ENCODE data around the gene UBXN10. TPM values are rescaled to one million over a fixed set of nuclear protein-coding genes. Genes with fewer than 3 reads are reported as not detected.

Gene UBXN10
- total RNA-seq, 2 experiments from 2014 or later: 0.22 to 0.44 TPM

DNA sequence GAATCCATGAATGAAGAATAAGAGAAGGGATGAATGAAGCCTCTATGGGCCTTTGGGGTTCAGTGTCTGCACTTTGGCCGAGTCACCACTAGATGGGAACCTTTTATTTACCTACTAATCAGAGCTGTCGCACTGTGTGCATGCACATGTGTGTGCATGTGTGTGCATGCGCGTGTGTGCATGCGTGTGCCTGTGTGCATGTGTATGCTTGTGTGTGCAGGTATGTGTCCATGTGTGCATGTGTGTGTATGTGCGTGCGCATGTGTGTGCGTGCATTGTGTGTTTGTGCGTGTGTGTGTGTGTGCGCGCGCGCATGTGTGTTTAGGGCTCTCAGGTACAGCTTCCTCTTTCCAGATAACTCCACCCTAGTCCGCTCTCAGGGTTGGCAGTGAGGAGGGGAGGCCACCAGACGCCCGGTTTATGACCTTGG, 20.4 kb upstream of the UBXN10 start:
- Histone ChIP-seq H3K27me3 (ENCODE audit: control insufficient read depth in 1 of 2, insufficient read depth in 2 of 2, low read length in 2 of 2) (no peaks in the 10 kb centered on the region), H3K4me1 (ENCODE audit: insufficient read depth, low read length) (no peaks in the 10 kb centered on the region), H3K27ac (ENCODE audit: low read depth in 1 of 2, low read length in 2 of 2) (no peak overlapping the region), H3K36me3 (ENCODE audit: insufficient read depth, low read length) (no peaks in the 10 kb centered on the region), H3K4me3 (ENCODE audit: low read length) (no peak overlapping the region), H3K9me3 (ENCODE audit: control insufficient read depth in 1 of 2, insufficient read depth in 1 of 2, low read length in 2 of 2) (peaks cover 24 to 55% of the 10 kb centered on the region in 2 experiments)
- DNase-seq (peak in 1 of 14 experiments; percentile 31), ATAC-seq (ENCODE audit: poor library complexity) (no peak)
- peaks cover 30% of the 10 kb centered on the region for H3K36me3 Mint-ChIP-seq (ENCODE audit: low read depth)
- CTCF ChIA-PET: interaction anchor here (0.6 to 1.3 kb wide), 3 partner anchors 13 to 947 kb away, joined by 3 to 5 read pairs (median 3); no protein-coding TSS in a partner anchor
- no peaks in the 10 kb centered on the region for H3K27me3 Mint-ChIP-seq
- H3K9me3 Mint-ChIP-seq: peaks cover 10% of the 10 kb centered on the region
- POLR2A ChIA-PET: no interaction called here
- peak; percentile 17 for TF ChIP-seq CTCF (IDR thresholded peaks at IDR 0.05)
- H3K27ac Mint-ChIP-seq: no peak overlapping the region
- no peak overlapping the region for H3K4me3 Mint-ChIP-seq
- intact Hi-C loops (cut with DNase I, micrococcal nuclease): no loop called here
- no peaks in the 10 kb centered on the region for H3K4me1 Mint-ChIP-seq (ENCODE audit: low read depth)

DNA sequence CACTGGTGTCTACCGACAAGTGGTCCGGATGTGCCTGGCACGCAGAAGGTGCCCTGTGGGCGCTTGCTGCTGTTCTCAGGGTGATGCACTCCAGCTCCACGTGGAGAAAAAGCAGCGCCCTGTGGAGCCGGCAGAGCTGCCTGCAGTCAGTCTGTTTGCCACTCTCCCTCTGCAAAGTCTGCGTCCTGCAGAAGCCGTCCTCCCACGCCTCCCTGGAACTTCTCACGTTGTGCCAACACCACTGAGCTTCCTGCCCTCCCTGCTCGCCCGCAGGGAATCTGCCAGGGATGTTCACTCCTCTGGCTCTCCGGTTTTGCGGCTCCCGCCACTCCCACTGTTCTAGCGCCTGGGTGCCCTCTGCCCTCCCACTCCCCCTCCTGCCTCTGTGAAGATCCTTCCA, 19.8 kb upstream of the UBXN10 start:
- ChIA-PET CTCF (interaction anchor here (0.6 to 0.7 kb wide), 2 partner anchors 28 to 947 kb away, joined by 3 to 5 read pairs; no protein-coding TSS in a partner anchor), POLR2A (no interaction called here)
- Histone ChIP-seq H3K9me3 (ENCODE audit: control insufficient read depth in 1 of 2, insufficient read depth in 1 of 2, low read length in 2 of 2) (peaks cover 18 to 50% of the 10 kb centered on the region in 2 experiments), H3K27me3 (ENCODE audit: control insufficient read depth in 1 of 2, insufficient read depth in 2 of 2, low read length in 2 of 2) (no peaks in the 10 kb centered on the region), H3K36me3 (ENCODE audit: insufficient read depth, low read length) (no peaks in the 10 kb centered on the region), H3K4me3 (ENCODE audit: low read length) (no peak overlapping the region), H3K4me1 (ENCODE audit: insufficient read depth, low read length) (peaks cover 4% of the 10 kb centered on the region), H3K27ac (ENCODE audit: low read depth in 1 of 2, low read length in 2 of 2) (no peak overlapping the region)
- Mint-ChIP-seq H3K36me3 (ENCODE audit: low read depth) (peaks cover 30% of the 10 kb centered on the region), H3K4me1 (ENCODE audit: low read depth) (no peaks in the 10 kb centered on the region), H3K9me3 (peaks cover 10% of the 10 kb centered on the region), H3K27me3 (no peaks in the 10 kb centered on the region), H3K4me3 (no peak overlapping the region), H3K27ac (no peak overlapping the region)
- DNase-seq (no peak), ATAC-seq (ENCODE audit: poor library complexity) (no peak)
- intact Hi-C loops (cut with DNase I, micrococcal nuclease): no loop called here
- TF ChIP-seq CTCF (IDR thresholded peaks at IDR 0.05): no peak

DNA sequence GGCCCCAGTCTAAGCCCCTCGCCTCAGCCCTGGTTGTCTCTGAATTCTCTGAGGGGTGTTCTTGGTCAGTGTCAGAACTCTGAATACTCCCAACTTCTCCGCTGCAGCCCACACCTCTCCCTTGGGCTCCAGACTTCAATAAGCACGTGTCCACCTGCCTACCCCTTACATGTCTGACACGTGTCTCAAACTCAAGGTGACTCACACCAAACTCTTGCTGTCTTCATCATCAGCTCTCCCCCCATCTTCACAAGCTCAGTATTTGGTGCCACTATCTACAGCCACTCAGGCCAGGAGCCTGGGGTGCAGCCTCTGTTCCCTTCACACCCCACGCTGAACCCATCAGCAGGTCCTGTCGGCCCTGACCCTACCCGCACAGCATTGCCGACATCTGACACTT, 18.8 kb upstream of the UBXN10 start:
- Mint-ChIP-seq H3K4me3 (no peak overlapping the region), H3K27ac (no peak overlapping the region), H3K4me1 (ENCODE audit: low read depth) (peaks cover 5% of the 10 kb centered on the region), H3K27me3 (no peaks in the 10 kb centered on the region), H3K36me3 (ENCODE audit: low read depth) (peaks cover 24% of the 10 kb centered on the region), H3K9me3 (peaks cover 10% of the 10 kb centered on the region)
- ATAC-seq (ENCODE audit: poor library complexity) (no peak), DNase-seq (no peak)
- POLR2A ChIA-PET: no interaction called here
- H3K36me3 ChIP-seq (ENCODE audit: insufficient read depth, low read length): no peaks in the 10 kb centered on the region
- intact Hi-C loops (cut with DNase I, micrococcal nuclease): no loop called here
- no peaks in the 10 kb centered on the region for H3K27me3 ChIP-seq (ENCODE audit: control insufficient read depth in 1 of 2, insufficient read depth in 2 of 2, low read length in 2 of 2)
- H3K4me3 ChIP-seq (ENCODE audit: low read length): no peak overlapping the region
- peaks cover 10 to 42% of the 10 kb centered on the region in 2 experiments for H3K9me3 ChIP-seq (ENCODE audit: control insufficient read depth in 1 of 2, insufficient read depth in 1 of 2, low read length in 2 of 2)
- TF ChIP-seq CTCF (IDR thresholded peaks at IDR 0.05): no peak
- H3K4me1 ChIP-seq (ENCODE audit: insufficient read depth, low read length): peaks cover 13% of the 10 kb centered on the region
- CTCF ChIA-PET: no interaction called here
- no peak overlapping the region for H3K27ac ChIP-seq (ENCODE audit: low read depth in 1 of 2, low read length in 2 of 2)

All from CD4-positive, alpha-beta T cell (primary cell).